Astrocyte (in vitro differentiated cells and primary cell): ENCODE data around the gene COMMD8. TPM values are rescaled to one million over a fixed set of nuclear protein-coding genes. Genes with fewer than 3 reads are reported as not detected.

Experiments
- DNase-seq: peaks from one replicate; pipeline ENCODE4 v3.0.0-alpha.2; 2010; ENCODE audit warnings: low read depth
- FAIRE-seq: peaks from 2 replicates; lab custom pipeline; 2011; peaks lifted over from hg19 to GRCh38; lab: Jason Lieb, UNC
- H2AFZ ChIP-seq: 2 replicates; pipeline ENCODE4 v1.6.0; 2012; ENCODE audit warnings: low read depth, low read length, inconsistent platforms
- H3K27ac ChIP-seq: 2 replicates; pipeline ENCODE4 v1.5.1; 2011; ENCODE audit warnings: low read depth, low read length, inconsistent platforms
- H3K27me3 ChIP-seq: 2 replicates; pipeline ENCODE4 v1.6.0; 2011; ENCODE audit warnings: low read length, inconsistent platforms; ENCODE audit not compliant: insufficient read depth
- H3K36me3 ChIP-seq: 2 replicates; pipeline ENCODE4 v1.5.1; 2011; ENCODE audit warnings: low read length, inconsistent platforms; ENCODE audit not compliant: insufficient read depth
- H3K4me1 ChIP-seq: 2 replicates; pipeline ENCODE4 v1.5.1; 2011; ENCODE audit warnings: low read length, inconsistent platforms; ENCODE audit not compliant: insufficient read depth
- H3K4me2 ChIP-seq: 2 replicates; pipeline ENCODE4 v1.6.0; 2012; ENCODE audit warnings: low read length, inconsistent platforms
- H3K4me3 ChIP-seq: 2 replicates; pipeline ENCODE4 v1.5.1; 2011; ENCODE audit warnings: low read depth, mild to moderate bottlenecking, low read length, inconsistent platforms; ENCODE audit not compliant: insufficient read depth
- H3K79me2 ChIP-seq: 2 replicates; pipeline ENCODE4 v1.6.0; 2012; ENCODE audit warnings: mild to moderate bottlenecking, low read length, inconsistent platforms; ENCODE audit not compliant: insufficient read depth
- H3K9ac ChIP-seq: 2 replicates; pipeline ENCODE4 v1.6.0; 2012; ENCODE audit warnings: mild to moderate bottlenecking, low read length, inconsistent platforms
- H3K9me3 ChIP-seq: 2 replicates; pipeline ENCODE4 v1.5.1; 2012; ENCODE audit warnings: low read depth, mild to moderate bottlenecking, low read length, inconsistent platforms; ENCODE audit not compliant: insufficient read depth
- H4K20me1 ChIP-seq: 2 replicates; pipeline ENCODE4 v1.6.0; 2012; ENCODE audit warnings: low read length, inconsistent platforms; ENCODE audit not compliant: insufficient read depth
- H3K27ac Mint-ChIP-seq: one replicate; pipeline ENCODE4 v1.8.0; 2021; ENCODE audit warnings: mild to moderate bottlenecking, mixed read lengths; ENCODE audit not compliant: unreplicated experiment
- H3K27me3 Mint-ChIP-seq: one replicate; pipeline ENCODE4 v1.8.0; 2021; ENCODE audit warnings: low read depth, mixed read lengths; ENCODE audit not compliant: unreplicated experiment
- H3K36me3 Mint-ChIP-seq: one replicate; pipeline ENCODE4 v1.8.0; 2021; ENCODE audit warnings: low read depth, mixed read lengths; ENCODE audit not compliant: unreplicated experiment
- H3K4me1 Mint-ChIP-seq: one replicate; pipeline ENCODE4 v1.8.0; 2021; ENCODE audit warnings: low read depth, mixed read lengths; ENCODE audit not compliant: unreplicated experiment
- H3K4me3 Mint-ChIP-seq: one replicate; pipeline ENCODE4 v1.8.0; 2021; ENCODE audit warnings: mild to moderate bottlenecking, moderate library complexity, mixed read lengths; ENCODE audit not compliant: unreplicated experiment
- H3K9me3 Mint-ChIP-seq: one replicate; pipeline ENCODE4 v1.8.0; 2021; ENCODE audit warnings: mild to moderate bottlenecking, mixed read lengths; ENCODE audit not compliant: unreplicated experiment
- EZH2 ChIP-seq: IDR thresholded peaks from 2 replicates; pipeline ENCODE4 v1.6.1; 2012; ENCODE audit warnings: mild to moderate bottlenecking, low read length, inconsistent platforms; ENCODE audit not compliant: insufficient read depth
- total RNA-seq: library from RNA; stranded (reverse); gene quantifications from 2 replicates; pipeline ENCODE4 v1.2.1, GENCODE V29; 2021
- TF ChIP-seq, protein P1 (sequence below): IDR thresholded peaks from 2 replicates; pipeline ENCODE4 v1.5.1; 2011; ENCODE audit warnings: low read depth, mild to moderate bottlenecking, inconsistent platforms, low read length, moderate library complexity; ENCODE audit not compliant: insufficient read depth

COMMD8 gene
- total RNA-seq, 1 donor from 2014 or later: 23.5 TPM

DNA sequence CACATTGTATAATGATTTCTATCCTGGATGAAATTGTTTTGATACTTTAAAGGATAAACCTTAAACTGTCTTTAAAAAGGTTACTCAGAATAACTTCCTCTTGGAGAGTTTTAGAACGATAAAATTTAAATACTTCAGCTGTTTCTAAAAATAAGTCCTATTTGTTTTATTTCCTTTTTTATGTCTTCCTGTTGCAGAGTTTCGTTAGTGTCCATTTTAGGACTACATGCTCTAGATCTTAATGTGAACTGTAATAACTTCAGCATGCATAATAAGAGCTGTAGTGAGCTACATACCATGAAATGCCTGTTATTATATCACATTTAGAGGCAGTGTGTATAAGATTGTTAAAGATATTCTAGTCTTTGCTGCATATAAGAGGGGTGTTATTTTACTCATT lies 36.2 kb upstream of the COMMD8 start:
- Mint-ChIP-seq H3K27ac (no peak overlapping the region), H3K36me3 (peaks cover 6% of the 10 kb centered on the region), H3K27me3 (no peaks in the 10 kb centered on the region), H3K4me1 (no peaks in the 10 kb centered on the region), H3K9me3 (no peaks in the 10 kb centered on the region), H3K4me3 (no peak overlapping the region)
- no peak overlapping the region for H3K4me3 ChIP-seq
- H4K20me1 ChIP-seq: peaks cover 4% of the 10 kb centered on the region
- H3K27me3 ChIP-seq: no peaks in the 10 kb centered on the region
- H3K9me3 ChIP-seq: no peaks in the 10 kb centered on the region
- no peak for DNase-seq
- no peak overlapping the region for H3K9ac ChIP-seq
- no peak overlapping the region for H3K4me2 ChIP-seq
- peaks cover 50% of the 10 kb centered on the region for H3K79me2 ChIP-seq
- FAIRE-seq: no peak
- H3K4me1 ChIP-seq: no peaks in the 10 kb centered on the region
- no peaks in the 10 kb centered on the region for H3K36me3 ChIP-seq
- no peak overlapping the region for H2AFZ ChIP-seq
- TF ChIP-seq EZH2: no peak
- TF ChIP-seq, protein P1, sequence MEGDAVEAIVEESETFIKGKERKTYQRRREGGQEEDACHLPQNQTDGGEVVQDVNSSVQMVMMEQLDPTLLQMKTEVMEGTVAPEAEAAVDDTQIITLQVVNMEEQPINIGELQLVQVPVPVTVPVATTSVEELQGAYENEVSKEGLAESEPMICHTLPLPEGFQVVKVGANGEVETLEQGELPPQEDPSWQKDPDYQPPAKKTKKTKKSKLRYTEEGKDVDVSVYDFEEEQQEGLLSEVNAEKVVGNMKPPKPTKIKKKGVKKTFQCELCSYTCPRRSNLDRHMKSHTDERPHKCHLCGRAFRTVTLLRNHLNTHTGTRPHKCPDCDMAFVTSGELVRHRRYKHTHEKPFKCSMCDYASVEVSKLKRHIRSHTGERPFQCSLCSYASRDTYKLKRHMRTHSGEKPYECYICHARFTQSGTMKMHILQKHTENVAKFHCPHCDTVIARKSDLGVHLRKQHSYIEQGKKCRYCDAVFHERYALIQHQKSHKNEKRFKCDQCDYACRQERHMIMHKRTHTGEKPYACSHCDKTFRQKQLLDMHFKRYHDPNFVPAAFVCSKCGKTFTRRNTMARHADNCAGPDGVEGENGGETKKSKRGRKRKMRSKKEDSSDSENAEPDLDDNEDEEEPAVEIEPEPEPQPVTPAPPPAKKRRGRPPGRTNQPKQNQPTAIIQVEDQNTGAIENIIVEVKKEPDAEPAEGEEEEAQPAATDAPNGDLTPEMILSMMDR: no peak
- H3K27ac ChIP-seq: no peak overlapping the region

DNA sequence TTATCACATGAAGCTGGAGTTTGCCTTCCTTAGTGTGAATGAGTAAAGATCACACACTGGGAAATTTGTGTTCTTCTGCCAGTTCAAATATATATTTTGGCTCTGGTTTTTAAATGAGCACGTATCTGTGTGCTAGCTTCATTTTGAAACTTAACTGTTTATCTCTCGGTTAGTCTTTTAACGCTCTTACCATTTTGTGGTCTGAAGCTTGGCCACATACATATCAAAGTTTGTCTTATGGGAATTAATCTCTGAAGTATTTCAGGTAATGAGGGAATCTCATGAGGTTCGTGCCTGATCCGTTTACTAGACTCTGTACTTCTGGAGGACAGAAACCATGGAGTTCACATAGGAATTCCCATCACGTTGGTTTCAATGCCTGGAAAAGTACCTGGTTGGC lies 35.4 kb upstream of the COMMD8 start:
- H3K4me2 ChIP-seq: no peak overlapping the region
- H3K27me3 ChIP-seq: no peaks in the 10 kb centered on the region
- H3K9ac ChIP-seq: no peak overlapping the region
- no peaks in the 10 kb centered on the region for H3K4me1 ChIP-seq
- Mint-ChIP-seq H3K36me3 (peaks cover 3% of the 10 kb centered on the region), H3K4me3 (no peak overlapping the region), H3K4me1 (no peaks in the 10 kb centered on the region), H3K27ac (no peak overlapping the region), H3K9me3 (no peaks in the 10 kb centered on the region), H3K27me3 (no peaks in the 10 kb centered on the region)
- FAIRE-seq: no peak
- H3K9me3 ChIP-seq: no peaks in the 10 kb centered on the region
- H3K27ac ChIP-seq: no peak overlapping the region
- no peak overlapping the region for H2AFZ ChIP-seq
- H3K36me3 ChIP-seq: no peaks in the 10 kb centered on the region
- no peak for DNase-seq
- H3K79me2 ChIP-seq: peaks cover 49% of the 10 kb centered on the region
- peaks cover 4% of the 10 kb centered on the region for H4K20me1 ChIP-seq
- H3K4me3 ChIP-seq: no peak overlapping the region
- TF ChIP-seq EZH2: no peak
- TF ChIP-seq, protein P1: no peak

GRCh38 chr4:47494124-47494430 lies 30.6 kb upstream of the COMMD8 start:
- Histone ChIP-seq H3K4me3 (no peak overlapping the region), H3K9me3 (peaks cover 2% of the 10 kb centered on the region), H3K27me3 (no peaks in the 10 kb centered on the region), H3K36me3 (peaks cover 3% of the 10 kb centered on the region), H3K4me2 (no peak overlapping the region), H3K79me2 (peaks cover 69% of the 10 kb centered on the region), H3K4me1 (no peaks in the 10 kb centered on the region), H2AFZ (no peak overlapping the region), H3K9ac (no peak overlapping the region), H3K27ac (no peak overlapping the region), H4K20me1 (peaks cover 8% of the 10 kb centered on the region)
- Mint-ChIP-seq H3K4me3 (no peak overlapping the region), H3K4me1 (peaks cover 11% of the 10 kb centered on the region), H3K9me3 (peaks cover 2% of the 10 kb centered on the region), H3K27me3 (no peaks in the 10 kb centered on the region), H3K36me3 (peaks cover 13% of the 10 kb centered on the region), H3K27ac (no peak overlapping the region)
- DNase-seq (no peak), FAIRE-seq (no peak)
- TF ChIP-seq, protein P1: no peak
- no peak for TF ChIP-seq EZH2
